GM12873 (cell line): Measurements from ENCODE around the gene WSB2.

Experiments
- CTCF ChIP-seq: IDR thresholded peaks from 2 replicates; pipeline ENCODE4 v1.5.1; 2012; ENCODE audit warnings: low read depth, mild to moderate bottlenecking, moderate library complexity, low read length, control low read depth; ENCODE audit not compliant: insufficient read depth; ENCODE audit errors: missing control alignments

Gene WSB2

DNA sequence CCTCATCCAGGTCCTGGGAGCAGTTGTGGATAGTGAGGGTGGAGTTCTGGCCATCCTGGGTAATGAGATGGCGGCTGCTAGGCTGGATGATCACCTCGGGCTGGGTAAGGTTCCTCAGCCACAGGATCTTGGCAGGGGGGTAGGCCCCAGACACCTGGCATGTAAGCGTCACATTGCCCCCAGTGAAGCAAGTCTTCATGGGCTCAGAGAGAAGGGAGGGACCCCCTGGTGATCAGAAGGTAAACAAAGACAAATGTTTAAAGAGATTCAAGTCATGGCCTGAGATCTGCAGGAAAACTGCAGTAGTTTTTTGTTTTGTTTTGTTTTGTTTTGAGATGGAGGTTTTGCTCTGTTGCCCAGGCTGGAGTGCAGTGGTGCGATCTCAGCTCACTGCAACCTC is 12.8 kb upstream of the WSB2 start:
- TF ChIP-seq CTCF: no peak

DNA sequence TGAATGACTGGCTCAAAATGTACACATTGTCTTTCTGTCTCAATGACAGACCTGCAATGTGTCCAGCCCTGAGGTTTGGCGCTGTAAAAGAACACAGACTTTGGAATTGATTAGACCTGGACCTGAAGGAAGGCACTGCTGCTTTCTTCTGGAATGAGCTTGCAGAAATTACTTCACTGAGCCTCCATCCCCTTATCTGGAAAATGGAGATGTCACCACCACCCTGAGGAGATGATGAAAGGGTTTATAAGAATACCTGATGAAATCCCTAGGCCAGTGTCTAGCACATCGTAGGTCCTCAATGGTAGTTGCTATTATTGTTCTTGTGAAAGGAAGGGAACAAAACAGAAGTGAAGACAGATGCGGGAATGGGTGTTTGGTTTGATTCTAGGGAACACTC is 9.7 kb upstream of the WSB2 start:
- TF ChIP-seq CTCF: no peak

DNA sequence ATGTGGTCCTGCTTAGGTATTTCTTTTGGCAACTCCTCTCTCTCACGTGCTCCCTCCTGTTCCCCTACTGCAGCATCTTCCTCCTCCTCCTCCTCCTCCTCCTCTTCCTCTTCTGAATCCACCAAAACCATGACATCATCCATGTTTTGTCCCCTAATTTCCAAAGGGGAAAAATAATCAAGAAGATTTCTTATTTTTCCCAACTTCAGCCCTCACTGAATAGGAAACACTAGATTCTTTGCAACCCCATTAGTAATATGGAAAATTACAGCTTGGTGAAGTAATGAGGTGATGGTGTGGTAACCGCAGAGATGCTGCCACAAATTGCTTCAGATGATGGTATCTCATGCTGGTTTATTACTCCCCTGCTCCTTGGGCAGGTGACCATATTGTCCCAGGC is 7.5 kb upstream of the WSB2 start:
- no peak for TF ChIP-seq CTCF

- no peak for TF ChIP-seq CTCF
Observed at GRCh38 chr12:118065380-118065779, 4.4 kb upstream of the WSB2 start.

DNA sequence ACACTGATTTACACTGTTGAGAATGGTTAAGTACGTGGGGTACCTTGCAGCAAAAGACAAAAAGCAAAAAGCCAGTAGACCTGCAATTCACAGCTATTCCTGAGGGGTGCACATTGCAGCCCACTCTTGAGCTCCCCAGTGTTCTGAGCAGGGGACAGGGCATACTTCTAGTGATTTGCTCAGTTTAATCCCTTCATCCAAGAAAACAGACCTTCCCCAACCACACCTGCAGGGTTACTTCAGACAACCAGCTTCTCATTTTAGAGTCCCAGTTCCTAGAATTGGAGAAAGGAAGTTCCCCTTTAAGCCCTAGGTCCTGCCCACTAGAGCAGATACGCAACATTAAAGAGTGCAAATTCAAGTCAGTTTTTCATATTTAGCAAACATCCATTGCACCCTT is 3.6 kb upstream of the WSB2 start:
- peak; percentile 65 for TF ChIP-seq CTCF

GRCh38 chr12:118063576-118064391 is 2.8 kb upstream of the WSB2 start:
- TF ChIP-seq CTCF: no peak

- TF ChIP-seq CTCF: no peak
Observed at GRCh38 chr12:118061873-118062843, 1.2 kb upstream of the WSB2 start.
